ENCODE measurements around the gene FOXO3.

Gene FOXO3

DNA sequence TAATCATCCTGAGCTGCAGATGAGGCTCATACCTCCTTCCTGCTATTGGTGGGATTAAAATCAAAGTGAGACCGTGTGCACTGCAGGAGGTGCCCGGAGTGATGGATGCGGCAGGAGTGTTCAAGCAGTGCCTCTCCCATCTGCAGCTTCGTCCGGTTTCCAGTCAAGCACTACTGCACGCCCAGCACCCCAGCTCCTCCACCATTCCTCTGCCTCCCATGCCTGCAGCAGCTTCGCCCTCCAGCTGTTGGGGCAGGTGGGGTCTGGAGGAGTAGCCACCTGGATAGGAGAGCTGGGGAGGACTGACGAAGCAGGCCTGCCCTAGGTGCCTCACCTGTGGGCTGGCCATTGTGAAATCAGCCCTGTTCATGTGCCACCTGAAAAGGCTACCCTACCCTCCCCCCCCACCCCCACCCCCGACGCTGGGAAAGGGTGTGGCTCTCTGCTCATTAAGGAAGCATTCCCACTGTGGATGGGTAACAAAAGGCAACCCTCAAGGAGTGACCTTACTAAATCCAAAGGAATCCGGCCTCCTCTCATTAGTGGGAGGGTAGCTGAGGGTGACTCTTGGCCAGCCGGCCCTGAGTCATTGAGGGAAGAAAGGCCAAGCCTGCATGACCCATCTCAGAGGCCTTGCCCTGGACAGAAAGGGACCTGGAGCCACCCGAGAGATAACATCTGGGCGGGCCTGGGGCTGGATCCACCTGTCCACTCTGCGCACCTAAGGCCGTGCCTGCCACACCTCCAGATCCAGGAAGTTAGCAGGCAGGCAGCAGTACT, 171.6 kb downstream of the FOXO3 start:
- TF ChIP-seq, protein P1, sequence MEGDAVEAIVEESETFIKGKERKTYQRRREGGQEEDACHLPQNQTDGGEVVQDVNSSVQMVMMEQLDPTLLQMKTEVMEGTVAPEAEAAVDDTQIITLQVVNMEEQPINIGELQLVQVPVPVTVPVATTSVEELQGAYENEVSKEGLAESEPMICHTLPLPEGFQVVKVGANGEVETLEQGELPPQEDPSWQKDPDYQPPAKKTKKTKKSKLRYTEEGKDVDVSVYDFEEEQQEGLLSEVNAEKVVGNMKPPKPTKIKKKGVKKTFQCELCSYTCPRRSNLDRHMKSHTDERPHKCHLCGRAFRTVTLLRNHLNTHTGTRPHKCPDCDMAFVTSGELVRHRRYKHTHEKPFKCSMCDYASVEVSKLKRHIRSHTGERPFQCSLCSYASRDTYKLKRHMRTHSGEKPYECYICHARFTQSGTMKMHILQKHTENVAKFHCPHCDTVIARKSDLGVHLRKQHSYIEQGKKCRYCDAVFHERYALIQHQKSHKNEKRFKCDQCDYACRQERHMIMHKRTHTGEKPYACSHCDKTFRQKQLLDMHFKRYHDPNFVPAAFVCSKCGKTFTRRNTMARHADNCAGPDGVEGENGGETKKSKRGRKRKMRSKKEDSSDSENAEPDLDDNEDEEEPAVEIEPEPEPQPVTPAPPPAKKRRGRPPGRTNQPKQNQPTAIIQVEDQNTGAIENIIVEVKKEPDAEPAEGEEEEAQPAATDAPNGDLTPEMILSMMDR (conservative IDR thresholded peaks at IDR 0.05; ENCODE audit: low read depth, low read length), result no peak
- no peak overlapping the region for H3K4me3 ChIP-seq (ENCODE audit: low read depth, low read length)
- DNase-seq (ENCODE audit: low read depth), result no peak

DNA sequence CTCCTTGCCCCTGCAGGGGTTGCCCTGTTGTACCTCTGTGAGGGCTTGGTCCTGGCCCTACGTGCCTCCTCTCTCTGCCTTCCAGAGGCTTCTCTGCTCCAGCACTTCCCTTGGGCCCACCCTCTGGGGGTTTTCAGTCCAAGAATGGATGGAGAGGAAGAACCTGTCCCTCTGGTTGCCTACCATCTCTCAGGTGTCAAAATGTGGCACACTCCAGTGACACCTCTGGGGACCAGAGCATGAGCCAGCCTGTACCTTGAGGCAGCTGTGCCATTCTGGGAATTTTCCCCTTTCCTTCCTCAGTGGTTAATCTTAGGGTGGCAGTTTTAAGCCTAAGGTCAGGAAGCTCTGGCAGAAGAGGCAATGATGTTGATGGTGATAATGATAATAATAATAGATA, 172.3 kb downstream of the FOXO3 start:
- TF ChIP-seq, protein P1 (conservative IDR thresholded peaks at IDR 0.05; ENCODE audit: low read depth, low read length), result no peak
- no peak for DNase-seq (ENCODE audit: low read depth)
- H3K4me3 ChIP-seq (ENCODE audit: low read depth, low read length), result no peak overlapping the region

DNA sequence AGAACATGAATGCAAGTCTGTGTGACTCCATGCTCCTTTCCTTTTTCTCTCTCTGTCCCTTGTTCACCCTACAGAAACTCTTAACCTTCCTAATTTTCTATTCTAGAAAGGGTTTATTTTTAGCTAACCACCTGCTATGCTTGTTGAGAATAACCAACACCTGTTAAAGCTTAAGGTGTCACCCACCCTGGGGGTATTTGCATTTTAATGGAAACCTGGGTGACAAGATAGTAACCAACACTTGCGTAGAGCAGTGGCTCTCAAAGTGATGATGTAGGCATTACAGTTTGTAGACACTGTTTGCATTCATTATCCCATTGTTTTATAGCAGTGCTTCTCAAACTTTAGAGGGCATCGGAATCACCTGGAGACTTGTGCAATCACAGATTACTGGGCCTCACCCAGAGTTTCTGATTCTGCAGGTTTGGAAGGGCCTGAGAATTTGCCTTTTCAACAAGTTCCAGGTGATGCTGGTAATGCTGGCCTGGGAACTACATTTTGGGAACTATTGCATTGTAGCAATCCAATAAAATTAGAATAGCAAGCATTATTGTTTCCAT, 173.1 kb downstream of the FOXO3 start:
- no peak overlapping the region for H3K4me3 ChIP-seq (ENCODE audit: low read depth, low read length)
- DNase-seq (ENCODE audit: low read depth), result no peak
- TF ChIP-seq, protein P1 (conservative IDR thresholded peaks at IDR 0.05; ENCODE audit: low read depth, low read length), result no peak

All from choroid plexus epithelial cell (primary cell).